Subcutaneous abdominal adipose tissue (tissue), 5 donors: Measurements from ENCODE around the gene GLI3.

Experiments
- H3K27ac ChIP-seq: one replicate; pipeline ENCODE4 v1.7.0; 2013; ENCODE audit warnings: low read depth, mild to moderate bottlenecking, inconsistent platforms, low read length, moderate library complexity
- H3K27me3 ChIP-seq, 5 donors: one replicate each; pipeline ENCODE4 v1.7.0; 2013; ENCODE audit warnings: low read length in 5 of 5, inconsistent platforms in 1 of 5; ENCODE audit not compliant: control insufficient read depth in 5 of 5, insufficient read depth in 4 of 5
- H3K36me3 ChIP-seq, 5 donors: one replicate each; pipeline ENCODE4 v1.7.0; 2013; ENCODE audit warnings: low read length in 5 of 5; ENCODE audit not compliant: control insufficient read depth in 5 of 5, insufficient read depth in 5 of 5
- H3K4me1 ChIP-seq, 5 donors: one replicate each; pipeline ENCODE4 v1.7.0; 2013; ENCODE audit warnings: low read length in 5 of 5, mild to moderate bottlenecking in 3 of 5, moderate library complexity in 1 of 5; ENCODE audit not compliant: control insufficient read depth in 5 of 5, insufficient read depth in 5 of 5
- H3K4me3 ChIP-seq, 5 donors: one replicate each; pipeline ENCODE4 v1.7.0; 2013; ENCODE audit warnings: low read length in 5 of 5, low read depth in 1 of 5
- H3K9ac ChIP-seq, 5 donors: one replicate each; pipeline ENCODE4 v1.7.0; 2013; ENCODE audit warnings: low read length in 5 of 5, mild to moderate bottlenecking in 4 of 5, moderate library complexity in 3 of 5
- H3K9me3 ChIP-seq, 5 donors: one replicate each; pipeline ENCODE4 v1.7.0; 2013; ENCODE audit warnings: low read length in 5 of 5; ENCODE audit not compliant: control insufficient read depth in 5 of 5
- donor health status: healthy.
- donor health status: healthy.
- donor health status: healthy.
- donor health status: healthy.
- donor health status: healthy.

GLI3 gene

DNA sequence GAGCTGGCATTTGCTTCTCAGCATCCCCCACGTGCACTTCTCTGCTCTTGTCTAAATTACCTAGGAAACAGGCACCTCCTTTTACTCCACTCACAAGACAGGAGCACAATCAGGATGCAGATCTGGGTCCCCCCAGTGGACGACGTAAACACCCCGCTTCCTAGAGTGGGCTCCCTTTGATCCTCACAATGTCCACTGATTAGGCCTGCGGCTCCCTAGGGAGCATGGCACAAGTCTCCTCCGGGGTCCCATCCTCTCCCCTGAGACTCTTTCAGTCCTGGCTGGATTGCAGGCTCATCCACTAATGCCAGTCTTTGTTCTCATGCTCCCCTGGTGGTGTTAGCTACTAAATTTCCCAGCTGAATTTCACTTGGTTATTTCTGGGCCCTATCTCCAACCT, 98.3 kb downstream of the GLI3 start:
- Histone ChIP-seq H3K27me3 (no peaks in the 10 kb centered on the region), H3K9ac (no peak overlapping the region), H3K4me1 (peaks cover 0 to 4% (median under 1%) of the 10 kb centered on the region in 5 donors), H3K4me3 (no peak overlapping the region), H3K9me3 (no peaks in the 10 kb centered on the region), H3K36me3 (no peaks in the 10 kb centered on the region), H3K27ac (no peak overlapping the region)

DNA sequence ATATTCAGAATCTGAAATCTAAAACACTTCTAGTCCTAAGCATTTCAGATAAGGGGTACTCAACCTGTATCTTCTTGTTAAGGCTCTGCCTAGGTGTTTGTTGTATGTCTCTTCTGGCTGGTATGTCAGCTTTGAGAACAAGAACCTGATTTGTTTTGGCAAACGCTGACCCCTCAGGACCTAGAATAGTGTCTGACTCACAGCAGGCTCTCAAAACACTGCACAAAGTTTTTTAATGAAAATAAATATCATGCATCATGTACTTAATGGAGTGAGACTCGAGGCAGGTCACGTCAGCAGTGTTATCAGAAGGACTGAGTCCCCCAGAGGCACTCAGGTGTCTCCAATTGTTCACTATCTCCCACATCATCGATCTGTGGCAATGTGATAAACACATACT, 99.1 kb downstream of the GLI3 start:
- Histone ChIP-seq H3K27ac (no peak overlapping the region), H3K4me3 (no peak overlapping the region), H3K9me3 (no peaks in the 10 kb centered on the region), H3K27me3 (no peaks in the 10 kb centered on the region), H3K36me3 (no peaks in the 10 kb centered on the region), H3K4me1 (peaks cover 0 to 4% (median 0%) of the 10 kb centered on the region in 5 donors), H3K9ac (no peak overlapping the region)

DNA sequence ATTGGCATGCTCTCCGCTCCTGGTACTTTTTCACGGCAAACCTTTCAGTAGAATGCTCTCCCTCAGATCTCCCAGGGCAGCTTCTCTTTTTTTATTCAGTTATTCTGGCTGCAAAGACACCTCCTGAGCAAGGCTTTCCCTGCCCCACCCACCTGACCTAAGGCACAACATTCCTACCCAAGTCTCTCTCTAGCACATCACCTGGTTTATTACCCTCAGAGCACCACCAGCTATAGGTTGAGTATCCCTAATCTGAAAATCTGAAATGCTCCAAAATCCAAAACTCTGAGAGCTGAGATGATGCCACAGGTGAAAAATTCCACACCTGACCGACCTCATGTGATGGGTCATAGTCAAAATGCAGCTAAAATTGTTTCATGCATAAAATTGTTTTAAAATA, 99.6 kb downstream of the GLI3 start:
- Histone ChIP-seq H3K9ac (no peak overlapping the region), H3K27me3 (no peaks in the 10 kb centered on the region), H3K9me3 (no peaks in the 10 kb centered on the region), H3K4me1 (peaks cover 0 to 4% (median 0%) of the 10 kb centered on the region in 5 donors), H3K27ac (no peak overlapping the region), H3K36me3 (no peaks in the 10 kb centered on the region), H3K4me3 (no peak overlapping the region)

DNA sequence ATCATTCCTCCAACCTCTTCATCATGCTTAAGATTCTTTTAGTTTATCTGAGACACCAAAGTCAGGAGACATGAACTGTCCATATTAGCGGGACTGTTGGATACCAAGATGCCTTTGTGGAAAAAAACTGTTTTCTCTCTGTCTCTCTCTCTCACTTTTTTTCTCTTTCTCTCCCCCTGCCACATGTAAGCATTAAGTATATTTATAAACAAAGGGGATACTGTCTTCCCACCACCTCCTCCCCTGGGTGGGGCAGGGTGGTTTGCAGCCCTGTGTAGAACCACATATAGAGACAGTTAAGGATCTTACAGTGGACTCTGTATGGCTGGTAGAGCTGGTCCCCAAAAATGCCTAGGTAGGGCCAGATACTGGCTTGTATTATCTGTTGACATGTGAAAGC, 101.3 kb downstream of the GLI3 start:
- Histone ChIP-seq H3K9ac (no peak overlapping the region), H3K9me3 (peaks cover 0 to 7% (median 6%) of the 10 kb centered on the region in 5 donors), H3K4me3 (no peak overlapping the region), H3K36me3 (no peaks in the 10 kb centered on the region), H3K27me3 (no peaks in the 10 kb centered on the region), H3K4me1 (peaks cover 0 to 4% (median 0%) of the 10 kb centered on the region in 5 donors), H3K27ac (no peak overlapping the region)

DNA sequence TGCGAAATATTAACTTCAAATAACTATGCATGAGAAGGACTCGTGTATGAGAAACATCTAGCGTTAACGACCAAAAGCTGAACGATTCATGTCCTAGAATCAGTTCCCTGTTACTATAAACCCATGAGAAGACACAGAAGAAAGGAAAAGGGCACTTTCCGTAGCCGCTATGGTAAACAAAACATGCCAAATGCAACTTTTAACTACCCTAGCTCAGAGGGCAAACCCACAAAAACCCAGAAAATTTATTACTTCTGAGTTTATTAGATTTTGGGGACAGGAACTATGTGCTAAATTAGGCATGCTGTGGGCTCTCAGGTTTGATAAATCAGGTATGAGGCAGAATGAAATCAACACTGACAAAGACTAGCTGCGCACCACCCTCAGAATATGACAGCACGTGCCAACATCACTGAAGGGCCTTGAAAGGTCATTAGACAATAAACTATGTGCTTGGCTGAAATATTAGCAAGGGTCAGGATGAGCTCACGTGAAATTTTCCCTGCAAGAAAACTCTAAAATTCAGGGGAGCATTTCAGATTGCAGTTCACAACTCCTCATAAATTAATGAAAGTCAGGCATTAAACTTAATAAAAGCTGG, 102.6 kb downstream of the GLI3 start:
- H3K4me1 ChIP-seq: peaks cover 0 to 4% (median 0%) of the 10 kb centered on the region in 5 donors

DNA sequence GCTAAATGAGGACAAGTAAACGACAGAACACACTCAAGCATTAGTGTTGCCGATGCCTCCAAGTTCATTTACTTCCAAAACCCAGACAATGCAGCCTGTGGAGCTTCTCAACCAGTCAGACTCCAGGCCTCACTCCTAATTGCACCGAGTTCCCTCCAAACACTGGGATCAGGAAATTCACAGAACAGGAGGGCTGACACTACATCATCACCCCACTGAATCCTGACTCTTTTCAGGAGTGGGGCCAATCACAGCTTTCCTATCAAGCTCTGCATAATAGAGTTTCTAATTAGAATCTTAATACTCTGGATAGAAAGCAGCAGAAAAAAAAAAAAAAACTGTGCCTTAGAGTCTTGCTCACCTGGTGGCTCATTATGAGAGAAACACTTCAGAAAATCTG, 103.7 kb downstream of the GLI3 start:
- H3K4me1 ChIP-seq: peaks cover 0 to 4% (median 0%) of the 10 kb centered on the region in 5 donors
- no peaks in the 10 kb centered on the region for H3K27me3 ChIP-seq
- H3K9me3 ChIP-seq: peaks cover 0 to 13% (median 7%) of the 10 kb centered on the region in 5 donors
- H3K36me3 ChIP-seq: no peaks in the 10 kb centered on the region
- no peak overlapping the region for H3K27ac ChIP-seq
- H3K4me3 ChIP-seq: no peak overlapping the region
- no peak overlapping the region for H3K9ac ChIP-seq

More for the DNA sequence above, 102.6 kb downstream of the GLI3 start:
- H3K27ac ChIP-seq: no peak overlapping the region
- peaks cover 0 to 13% (median 7%) of the 10 kb centered on the region in 5 donors for H3K9me3 ChIP-seq
- no peaks in the 10 kb centered on the region for H3K36me3 ChIP-seq
- H3K9ac ChIP-seq: no peak overlapping the region
- H3K4me3 ChIP-seq: no peak overlapping the region
- H3K27me3 ChIP-seq: no peaks in the 10 kb centered on the region

DNA sequence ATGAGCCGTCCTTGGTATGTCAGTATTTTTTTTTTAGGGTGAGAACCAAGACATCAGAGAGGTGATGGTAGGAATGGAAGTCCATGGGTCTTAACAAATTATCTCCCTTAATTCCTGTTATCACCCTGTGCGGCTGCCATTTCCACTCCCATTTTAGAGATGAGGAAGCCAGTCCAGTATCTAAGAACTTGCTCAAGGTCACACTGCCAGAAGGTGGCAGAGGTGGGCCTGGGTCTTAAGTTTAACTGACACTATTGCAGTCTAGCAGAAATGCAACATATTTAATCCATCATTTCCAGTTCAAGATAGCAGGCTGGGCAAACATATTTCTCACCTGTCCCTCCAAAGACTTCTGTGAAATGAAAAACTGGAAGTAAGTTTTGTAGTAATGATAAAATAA, 108.3 kb downstream of the GLI3 start:
- no peaks in the 10 kb centered on the region for H3K36me3 ChIP-seq
- H3K9me3 ChIP-seq: peaks cover 0 to 13% (median 7%) of the 10 kb centered on the region in 5 donors
- no peak overlapping the region for H3K27ac ChIP-seq
- H3K4me1 ChIP-seq: no peaks in the 10 kb centered on the region
- H3K27me3 ChIP-seq: no peaks in the 10 kb centered on the region
- H3K4me3 ChIP-seq: no peak overlapping the region
- H3K9ac ChIP-seq: no peak overlapping the region

DNA sequence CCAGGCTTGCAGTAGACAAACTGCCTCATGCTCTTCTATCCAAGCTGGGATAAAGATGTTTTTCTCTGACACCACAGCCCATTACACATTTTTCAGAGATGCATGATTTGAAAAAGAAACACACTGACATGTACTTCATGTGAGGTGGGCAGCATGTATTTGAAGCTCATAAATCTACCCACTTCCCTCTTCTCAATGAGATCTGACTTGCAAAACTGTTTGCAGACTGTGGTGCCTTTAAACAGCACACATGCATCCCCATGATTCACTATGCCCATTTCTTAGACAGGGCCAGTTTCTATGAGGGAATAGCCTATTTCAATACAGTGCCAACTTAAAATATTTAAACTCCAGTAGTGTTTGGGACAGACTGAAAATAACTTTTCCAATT, 109.8 kb downstream of the GLI3 start:
- H3K4me1 ChIP-seq: no peaks in the 10 kb centered on the region
- H3K27ac ChIP-seq: no peak overlapping the region
- no peaks in the 10 kb centered on the region for H3K36me3 ChIP-seq
- peaks cover 0 to 13% (median 7%) of the 10 kb centered on the region in 5 donors for H3K9me3 ChIP-seq
- no peak overlapping the region for H3K9ac ChIP-seq
- no peak overlapping the region for H3K4me3 ChIP-seq
- no peaks in the 10 kb centered on the region for H3K27me3 ChIP-seq

DNA sequence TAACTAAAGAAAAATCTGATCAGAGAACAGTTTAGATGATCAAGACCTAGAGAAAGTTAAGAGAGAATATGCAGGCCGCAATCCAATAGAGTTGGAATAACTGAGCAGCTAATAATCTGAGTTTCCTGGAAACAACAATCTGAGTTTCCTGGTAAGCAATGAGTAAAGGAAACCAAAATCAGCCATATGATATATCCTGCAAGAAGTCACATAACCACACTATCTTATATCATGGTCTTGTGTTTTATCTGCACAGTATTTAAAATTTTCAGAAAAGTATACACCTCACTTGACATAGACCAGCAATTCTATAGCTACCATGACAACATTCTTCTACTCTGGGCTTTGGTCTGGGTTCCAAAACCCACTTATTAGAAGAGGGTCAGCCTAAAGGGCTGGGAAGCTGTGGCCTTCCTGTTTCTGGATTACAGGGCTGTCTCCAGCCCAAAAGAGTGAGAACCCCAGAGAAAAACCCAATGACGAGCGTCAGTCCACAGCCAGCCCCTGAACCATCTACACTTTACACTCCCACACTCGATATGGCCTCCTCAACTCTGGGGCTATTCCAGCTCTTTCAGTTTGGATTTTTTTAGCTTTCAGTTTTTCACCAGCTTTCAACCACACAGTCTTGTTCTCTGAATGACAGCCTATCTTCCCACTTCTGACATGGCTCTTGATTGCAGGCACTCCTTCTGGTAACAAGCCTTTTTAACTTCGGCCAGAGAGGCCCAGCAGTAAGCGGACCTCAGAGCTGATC, 110.4 kb downstream of the GLI3 start:
- H3K4me3 ChIP-seq: no peak overlapping the region
- H3K9me3 ChIP-seq: peaks cover 0 to 13% (median 7%) of the 10 kb centered on the region in 5 donors
- H3K27ac ChIP-seq: no peak overlapping the region
- no peaks in the 10 kb centered on the region for H3K4me1 ChIP-seq
- H3K9ac ChIP-seq: no peak overlapping the region
- H3K36me3 ChIP-seq: no peaks in the 10 kb centered on the region
- H3K27me3 ChIP-seq: no peaks in the 10 kb centered on the region

DNA sequence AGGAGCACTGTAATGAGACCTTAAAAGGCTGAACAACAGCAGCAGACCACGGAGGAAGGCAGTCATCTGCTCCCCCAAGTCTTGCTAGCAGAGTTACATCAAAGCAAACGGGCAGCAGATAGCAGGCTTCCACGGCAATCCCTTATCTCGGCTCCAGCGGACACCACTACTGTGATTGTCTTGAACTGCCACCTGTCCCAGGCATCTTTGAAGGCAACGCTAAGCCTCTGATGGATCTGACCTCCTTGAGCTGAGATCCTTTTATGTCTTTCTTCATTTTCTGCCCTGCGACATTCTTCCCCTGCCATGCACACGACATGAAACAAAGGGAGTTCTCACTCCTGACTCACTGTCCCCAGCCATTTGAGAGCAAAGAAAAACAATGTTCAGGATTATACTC, 111.7 kb downstream of the GLI3 start:
- Histone ChIP-seq H3K27me3 (no peaks in the 10 kb centered on the region), H3K4me3 (no peak overlapping the region), H3K9me3 (peaks cover 0 to 4% (median 0%) of the 10 kb centered on the region in 5 donors), H3K4me1 (no peaks in the 10 kb centered on the region), H3K27ac (no peak overlapping the region), H3K36me3 (no peaks in the 10 kb centered on the region), H3K9ac (no peak overlapping the region)
